Measurements from ENCODE around the gene NAA10.

DNA sequence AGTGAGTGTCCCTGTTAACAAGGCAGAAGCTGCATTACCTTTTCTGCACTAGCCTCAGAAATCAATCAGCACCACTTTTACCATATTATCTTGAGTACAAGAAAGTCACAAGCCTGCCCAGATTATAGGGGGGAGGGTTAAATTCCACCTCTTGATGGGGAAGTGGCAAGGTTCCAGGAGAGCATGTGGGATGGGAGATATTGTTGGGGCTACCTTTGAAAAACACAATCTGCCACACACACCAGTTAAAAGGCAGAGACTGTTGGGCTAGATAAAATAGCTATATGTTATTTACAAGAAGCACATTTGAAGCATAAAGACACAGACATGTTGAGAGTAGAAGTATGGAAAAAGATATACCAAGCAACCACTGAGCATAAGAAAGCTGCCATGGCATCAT is 36.9 kb downstream of the NAA10 start:
- TF ChIP-seq POLR2AphosphoS5 (IDR thresholded peaks at IDR 0.05) = no peak
- TF ChIP-seq, protein P1, sequence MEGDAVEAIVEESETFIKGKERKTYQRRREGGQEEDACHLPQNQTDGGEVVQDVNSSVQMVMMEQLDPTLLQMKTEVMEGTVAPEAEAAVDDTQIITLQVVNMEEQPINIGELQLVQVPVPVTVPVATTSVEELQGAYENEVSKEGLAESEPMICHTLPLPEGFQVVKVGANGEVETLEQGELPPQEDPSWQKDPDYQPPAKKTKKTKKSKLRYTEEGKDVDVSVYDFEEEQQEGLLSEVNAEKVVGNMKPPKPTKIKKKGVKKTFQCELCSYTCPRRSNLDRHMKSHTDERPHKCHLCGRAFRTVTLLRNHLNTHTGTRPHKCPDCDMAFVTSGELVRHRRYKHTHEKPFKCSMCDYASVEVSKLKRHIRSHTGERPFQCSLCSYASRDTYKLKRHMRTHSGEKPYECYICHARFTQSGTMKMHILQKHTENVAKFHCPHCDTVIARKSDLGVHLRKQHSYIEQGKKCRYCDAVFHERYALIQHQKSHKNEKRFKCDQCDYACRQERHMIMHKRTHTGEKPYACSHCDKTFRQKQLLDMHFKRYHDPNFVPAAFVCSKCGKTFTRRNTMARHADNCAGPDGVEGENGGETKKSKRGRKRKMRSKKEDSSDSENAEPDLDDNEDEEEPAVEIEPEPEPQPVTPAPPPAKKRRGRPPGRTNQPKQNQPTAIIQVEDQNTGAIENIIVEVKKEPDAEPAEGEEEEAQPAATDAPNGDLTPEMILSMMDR (IDR thresholded peaks at IDR 0.05) = no peak

All from breast epithelium (tissue), 3 donors.